ENCODE results near the gene CRADD. TPM values are rescaled to one million over a fixed set of nuclear protein-coding genes. Genes with fewer than 3 reads are reported as not detected.
"Not testable (repeated sequence)": the region's sequence is repeated elsewhere in the genome, so short reads cannot be mapped to it uniquely, and the experiment has no call there.

Gene CRADD
- 10 to 100 TPM in 10 of 12 donors, 1 to 10 TPM in 1, not detected in 1; 8.0 to 26.4 (median 14.1) TPM for polyA plus RNA-seq (ENCODE audit: insufficient read length in 12 of 12)
- long read RNA-seq, donor 1, transcript CRADD-201 (3 exons, 1,169 nt): major isoform, 8 of 10 reads
- long read RNA-seq, donor 1, partial matches to known transcripts: 0 of 10 reads
- long read RNA-seq, donor 1, other reads (novel, unspliced or antisense): 0 of 10 reads
- long read RNA-seq, donor 2, transcript CRADD-201 (3 exons, 1,169 nt): major isoform, 10 of 10 reads
- long read RNA-seq, donor 2, partial matches to known transcripts: 0 of 10 reads
- long read RNA-seq, donor 2, other reads (novel, unspliced or antisense): 0 of 10 reads
- long read RNA-seq, donor 3, partial matches to known transcripts: 5 of 9 reads
- long read RNA-seq, donor 3, other reads (novel, unspliced or antisense): 0 of 9 reads
- long read RNA-seq, donor 4, partial matches to known transcripts: 0 of 2 reads
- long read RNA-seq, donor 4, other reads (novel, unspliced or antisense): 0 of 2 reads
- long read RNA-seq, donor 5: 0 reads
- long read RNA-seq, donor 6, transcript CRADD-201 (3 exons, 1,169 nt): major isoform, 9 of 17 reads
- long read RNA-seq, donor 6, partial matches to known transcripts: 8 of 17 reads
- long read RNA-seq, donor 6, other reads (novel, unspliced or antisense): 0 of 17 reads
- long read RNA-seq, donor 7, partial matches to known transcripts: 0 of 4 reads
- long read RNA-seq, donor 7, other reads (novel, unspliced or antisense): 0 of 4 reads
- long read RNA-seq, donor 8, transcript CRADD-201 (3 exons, 1,169 nt): major isoform, 13 of 13 reads
- long read RNA-seq, donor 8, partial matches to known transcripts: 0 of 13 reads
- long read RNA-seq, donor 8, other reads (novel, unspliced or antisense): 0 of 13 reads
- long read RNA-seq, donor 9, transcript CRADD-201 (3 exons, 1,169 nt): major isoform, 5 of 5 reads
- long read RNA-seq, donor 9, partial matches to known transcripts: 0 of 5 reads
- long read RNA-seq, donor 9, other reads (novel, unspliced or antisense): 0 of 5 reads
- long read RNA-seq, donor 10, transcript CRADD-201 (3 exons, 1,169 nt): major isoform, 9 of 9 reads
- long read RNA-seq, donor 10, partial matches to known transcripts: 0 of 9 reads
- long read RNA-seq, donor 10, other reads (novel, unspliced or antisense): 0 of 9 reads
- long read RNA-seq, donor 11, transcript CRADD-201 (3 exons, 1,169 nt): major isoform, 8 of 13 reads
- long read RNA-seq, donor 11, partial matches to known transcripts: 5 of 13 reads
- long read RNA-seq, donor 11, other reads (novel, unspliced or antisense): 0 of 13 reads

DNA sequence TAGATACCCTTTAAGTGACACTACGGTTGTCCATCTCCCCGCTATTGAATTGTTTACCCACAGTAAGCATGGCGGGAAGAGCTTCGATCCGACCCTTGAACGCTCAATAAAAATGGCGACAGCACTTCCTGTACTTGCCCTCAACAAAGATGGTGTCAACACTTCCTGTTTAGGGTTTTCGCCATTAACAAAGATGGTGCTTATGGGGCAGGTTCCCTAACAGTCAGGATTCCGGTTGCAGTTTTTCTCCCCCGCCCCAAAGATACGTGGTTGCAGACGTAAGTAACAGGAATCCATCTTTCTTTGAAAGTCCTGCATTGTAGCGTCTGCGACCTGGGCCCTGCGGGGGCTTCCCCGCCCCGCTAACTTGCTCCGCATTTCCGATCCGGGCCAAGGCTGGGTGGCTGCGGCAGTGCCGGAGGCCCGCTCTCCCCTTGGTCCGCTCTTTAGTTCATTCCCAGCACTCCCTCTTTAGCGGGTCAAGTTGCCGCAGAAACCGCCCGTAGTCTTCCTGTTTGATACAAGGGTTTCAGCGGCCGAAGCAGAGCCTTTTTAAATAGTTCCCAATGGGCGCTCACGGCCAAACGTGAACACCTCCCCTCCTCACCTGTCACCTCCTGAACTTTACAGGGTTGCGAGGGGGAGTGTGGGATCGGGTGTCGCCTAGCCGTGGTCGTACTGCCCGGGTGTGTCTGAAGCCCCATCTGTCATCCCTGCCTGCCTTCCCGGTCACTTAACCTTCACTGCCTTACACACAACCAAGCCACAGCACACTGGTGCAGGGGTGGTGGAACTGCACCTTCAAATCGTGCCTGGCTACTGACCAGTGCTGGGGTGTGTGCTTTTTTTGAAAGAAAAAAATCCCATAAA is at the start of gene CRADD:
TSS of gene CRADD (plus strand) at position 181 of the 870 bp plus-strand sequence.
- peak; percentile 97 for DNase-seq

DNA sequence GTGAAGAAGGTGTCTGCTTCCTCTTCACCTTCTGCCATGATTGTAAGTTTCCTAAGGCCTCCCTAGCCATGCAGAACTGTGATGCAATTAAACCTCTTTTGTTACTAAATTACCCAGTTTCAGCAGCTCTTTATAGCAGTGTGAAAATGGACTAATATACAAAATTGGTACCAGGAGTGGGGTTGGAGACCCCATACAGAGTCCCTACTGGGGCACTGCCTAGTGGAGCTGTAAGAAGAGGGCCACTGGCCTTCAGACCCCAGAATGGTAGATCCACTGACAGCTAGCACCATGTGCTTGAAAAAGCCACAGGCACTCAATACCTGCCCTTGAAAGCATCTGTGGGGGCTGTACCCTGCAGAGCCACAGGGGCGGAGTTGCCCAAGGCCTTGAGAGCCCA is 44.8 kb upstream of the CRADD start:
- DNase-seq: no peak

DNA sequence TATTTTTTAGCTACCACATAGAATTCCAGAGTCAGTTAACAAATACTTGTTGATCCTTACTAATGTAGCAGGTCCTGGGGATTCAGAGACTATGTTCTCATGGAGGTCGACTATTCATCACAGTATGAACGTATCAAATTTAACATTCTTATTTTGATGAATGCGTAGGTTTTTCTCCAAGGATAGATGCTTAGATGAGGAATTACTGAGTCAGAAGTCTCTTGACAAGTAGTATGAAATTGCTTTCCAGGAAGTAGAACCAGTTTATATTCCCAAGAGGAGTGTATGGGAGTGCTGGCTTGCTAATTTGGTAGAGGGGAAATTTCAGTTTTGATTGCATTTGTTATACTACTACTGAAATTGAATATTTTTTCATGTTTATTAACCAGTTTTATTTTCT is 42.8 kb upstream of the CRADD start:
- no peak for DNase-seq

DNA sequence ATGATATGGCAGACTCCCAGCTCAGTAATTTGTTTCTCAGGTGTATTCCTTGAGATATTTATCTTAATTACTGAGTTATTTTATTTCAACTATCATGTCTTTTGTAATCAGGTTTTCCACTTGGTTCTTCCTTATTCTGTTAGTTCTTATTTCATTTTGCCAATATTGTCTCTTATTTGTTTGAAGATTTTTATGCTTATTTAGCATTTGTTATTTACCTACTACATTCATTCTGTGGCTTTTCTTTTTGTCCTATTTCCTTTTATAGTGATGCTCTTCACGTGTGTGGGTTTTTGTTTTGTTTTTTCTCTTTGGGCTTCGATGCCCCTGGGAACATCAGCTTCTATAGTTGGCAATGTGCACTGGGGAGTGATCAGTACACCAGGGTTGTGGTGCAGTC is 40.5 kb upstream of the CRADD start:
- no peak for DNase-seq

DNA sequence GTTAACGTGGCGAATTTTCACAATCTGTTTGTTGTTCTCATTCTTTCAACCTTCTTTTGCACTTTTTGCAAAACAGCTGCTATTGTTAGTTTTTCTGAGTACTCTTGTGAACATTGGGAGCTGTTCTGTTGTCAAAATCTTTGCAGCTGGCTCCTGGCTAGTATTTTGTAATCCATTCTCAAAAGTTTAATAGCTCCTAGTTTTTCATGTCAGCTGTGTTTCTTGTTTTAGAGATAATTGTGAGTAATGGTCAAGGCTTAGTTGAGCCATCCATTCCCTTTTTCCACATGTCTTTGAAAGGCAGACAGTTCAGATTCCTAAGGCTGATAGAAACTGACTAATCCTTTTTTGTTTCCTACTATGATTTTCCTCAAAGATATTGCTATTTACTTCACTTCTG is 39.1 kb upstream of the CRADD start:
- no peak for DNase-seq

DNA sequence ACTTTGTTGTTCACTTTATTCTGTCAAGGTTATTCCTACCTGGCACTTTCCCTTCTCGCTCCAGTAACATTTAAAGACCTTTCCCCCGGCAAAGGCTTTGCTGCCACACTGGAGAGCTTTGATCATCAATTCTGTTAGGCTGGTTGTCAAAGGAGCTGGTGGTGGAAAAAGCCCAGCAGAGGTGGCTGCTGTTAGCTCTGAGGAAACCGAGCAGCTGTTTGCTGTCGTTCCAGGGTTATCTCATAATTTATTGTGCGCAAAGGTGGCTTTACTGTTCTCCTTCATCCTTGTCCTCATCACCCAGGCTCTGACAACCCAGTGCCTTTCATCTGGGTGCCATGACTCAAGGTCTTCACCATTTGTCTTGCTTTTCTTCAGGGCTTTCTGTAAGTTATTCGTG is 38.2 kb upstream of the CRADD start:
- no peak for DNase-seq

DNA sequence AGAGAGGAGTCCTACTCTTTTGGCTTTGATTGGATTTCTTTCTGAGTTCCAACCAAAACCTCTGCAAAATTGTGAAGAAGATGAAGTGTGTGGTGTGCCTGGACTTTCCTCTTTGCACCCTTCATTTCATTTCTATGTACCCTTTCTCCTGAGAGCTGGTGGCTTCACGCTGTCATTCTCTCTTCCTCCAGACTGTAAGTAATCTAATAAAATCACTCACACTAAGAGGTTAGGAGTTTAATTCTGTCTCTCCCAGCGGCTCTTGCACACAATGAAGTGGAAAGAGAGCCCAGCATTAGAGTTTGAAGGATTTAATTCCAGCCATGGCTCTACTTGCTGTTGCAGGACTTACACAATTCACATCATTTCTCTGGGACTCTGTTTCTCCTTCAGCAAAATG is 37.8 kb upstream of the CRADD start:
- DNase-seq: no peak

DNA sequence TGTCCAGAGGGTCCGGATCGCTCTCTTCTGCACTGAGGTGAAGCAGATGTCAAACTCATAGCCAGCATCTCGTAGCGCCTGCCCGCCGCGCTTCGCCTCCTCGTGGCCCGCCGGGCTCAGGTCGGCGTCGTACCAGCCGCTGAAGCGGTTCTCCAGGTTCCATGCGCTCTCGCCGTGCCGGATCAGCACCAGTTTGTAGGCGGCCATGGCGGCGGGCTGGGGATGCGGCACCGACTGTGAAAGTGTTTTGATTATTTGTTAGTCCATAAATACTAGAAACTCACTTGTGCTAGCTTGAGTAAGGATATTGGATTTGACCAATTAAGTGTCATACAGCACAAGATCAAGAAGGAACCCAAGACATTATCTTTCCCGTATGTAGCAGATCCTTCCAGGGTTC is 35.8 kb upstream of the CRADD start:
- not testable (repeated sequence) for DNase-seq

DNA sequence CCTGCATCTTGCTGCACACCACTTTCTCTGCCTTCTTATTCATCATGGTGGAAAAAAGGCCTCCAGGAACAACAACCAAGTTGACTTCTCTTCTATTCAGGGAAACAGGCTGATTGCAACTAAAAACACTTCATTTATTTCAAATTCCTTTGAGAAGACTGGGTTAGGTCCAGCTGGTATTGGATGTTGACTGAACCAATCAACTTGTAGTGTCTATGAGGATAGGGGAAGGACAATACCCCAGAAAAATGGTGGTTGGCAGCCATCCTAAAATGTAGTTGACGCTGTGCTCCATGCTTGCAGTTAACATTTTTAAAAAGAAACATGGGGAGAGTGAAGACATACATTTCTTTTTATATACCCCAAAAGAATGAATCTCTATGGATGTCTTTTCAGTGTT is 34.4 kb upstream of the CRADD start:
- no peak for DNase-seq

DNA sequence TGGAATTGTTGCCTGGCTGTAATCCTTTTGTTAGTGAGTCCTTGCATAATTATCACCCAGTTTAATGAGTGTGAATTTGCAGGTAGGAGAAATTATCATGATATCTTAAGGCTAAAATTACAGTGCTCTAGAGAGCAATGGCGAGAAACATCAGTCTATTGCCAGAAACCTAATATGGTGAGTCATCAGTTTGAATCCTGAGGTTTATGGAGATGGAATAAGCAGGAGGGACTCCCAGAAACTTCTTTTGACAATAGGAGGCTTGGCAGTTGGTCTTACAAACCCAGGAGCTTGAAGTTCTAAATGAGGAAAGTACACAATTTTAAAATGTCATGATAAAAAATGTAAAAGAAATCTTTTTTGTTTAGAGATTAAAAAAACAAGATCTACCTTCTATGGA is 31.5 kb upstream of the CRADD start:
- no peak for DNase-seq

DNA sequence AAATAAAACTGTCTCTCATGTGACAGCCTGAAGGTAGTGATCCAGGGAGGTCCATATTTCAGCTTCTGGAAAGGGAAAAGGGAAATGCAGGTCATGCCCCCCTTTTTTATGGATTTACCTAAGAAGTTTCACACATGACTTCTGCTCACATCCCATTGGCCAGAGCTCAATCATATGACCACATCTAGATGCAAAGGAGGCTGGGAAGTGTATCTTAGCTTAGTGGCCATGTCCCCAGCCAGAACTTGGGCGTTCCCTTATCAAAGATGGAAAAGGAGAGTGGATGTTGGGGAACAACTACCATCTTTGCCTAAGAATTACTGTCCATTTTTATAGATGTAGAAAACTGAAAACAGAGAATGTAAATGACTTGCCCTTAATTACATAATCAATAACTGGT is 26.5 kb upstream of the CRADD start:
- DNase-seq: no peak

DNA sequence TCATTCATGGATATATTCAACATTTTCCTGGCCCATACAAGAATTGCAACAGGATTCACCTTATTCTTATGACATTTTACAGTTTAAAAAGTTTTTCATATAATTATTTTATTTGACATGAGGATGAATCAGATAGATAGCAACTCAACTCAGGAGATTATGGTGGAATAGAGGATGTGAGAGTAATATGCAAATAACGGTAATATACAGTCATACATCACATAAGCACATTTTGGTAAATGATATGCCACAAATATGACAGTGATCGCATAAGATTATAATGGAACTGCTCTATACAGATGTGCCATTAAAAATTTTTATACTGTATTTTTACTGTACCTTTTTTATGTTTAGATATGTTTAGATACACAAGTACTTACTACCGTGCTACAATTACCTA is 24.1 kb upstream of the CRADD start:
- no peak for DNase-seq

DNA sequence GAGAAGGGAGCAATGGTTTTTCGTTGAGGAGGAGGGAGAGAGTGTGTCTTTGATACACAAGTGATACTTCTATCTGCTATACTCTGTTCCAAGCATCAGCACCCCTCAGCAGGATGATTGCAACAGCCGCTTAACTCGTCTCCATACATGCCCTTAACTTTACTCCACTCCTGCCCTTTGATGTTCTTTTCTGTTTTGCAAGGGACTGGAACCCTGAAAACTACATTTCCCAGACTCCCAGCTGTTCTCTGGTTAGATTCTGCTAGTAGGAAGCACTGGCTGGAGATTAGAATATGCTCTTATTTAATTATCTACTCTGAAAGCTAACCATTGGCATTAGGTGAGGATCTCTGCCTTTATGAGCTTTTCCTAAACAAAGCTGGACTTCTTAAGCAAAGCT is 23.5 kb upstream of the CRADD start:
- no peak for DNase-seq

DNA sequence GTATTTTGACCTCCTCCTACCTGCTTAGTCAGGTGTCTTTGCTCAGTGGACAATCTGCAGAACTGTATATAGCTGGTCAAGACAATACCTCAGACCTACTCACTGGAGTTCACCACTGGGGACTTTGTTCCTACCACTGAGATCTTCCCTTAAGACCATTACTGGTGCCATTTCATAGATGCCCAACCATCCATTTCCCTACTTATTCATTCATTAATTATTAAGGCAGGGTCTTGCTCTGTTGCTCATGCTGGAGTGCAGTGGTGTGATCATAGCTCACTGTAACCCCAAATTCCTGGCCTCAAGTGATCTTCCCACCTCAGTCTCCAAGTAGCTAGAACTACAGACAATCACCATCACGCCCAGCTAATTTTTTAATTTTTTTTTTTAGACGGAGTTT is 22.8 kb upstream of the CRADD start:
- no peak for DNase-seq

DNA sequence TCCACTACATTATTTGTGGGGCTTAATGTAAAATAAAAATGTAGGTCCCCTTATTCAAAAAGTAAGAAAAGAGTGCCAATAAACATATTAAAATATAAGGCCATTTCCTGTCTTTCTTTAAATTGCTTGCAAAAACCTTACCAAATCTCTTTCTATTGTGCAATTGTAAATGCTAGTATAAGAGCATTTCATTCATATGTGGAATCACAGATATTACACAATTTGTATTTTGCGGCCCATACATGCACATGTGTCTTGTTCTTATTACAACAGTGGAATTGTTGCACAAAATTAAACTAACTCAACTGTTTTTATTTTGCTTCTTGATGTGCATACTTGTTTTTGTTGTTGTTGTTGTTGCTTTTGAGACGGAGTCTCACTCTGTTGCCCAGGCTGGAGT is 20.1 kb upstream of the CRADD start:
- no peak for DNase-seq

DNA sequence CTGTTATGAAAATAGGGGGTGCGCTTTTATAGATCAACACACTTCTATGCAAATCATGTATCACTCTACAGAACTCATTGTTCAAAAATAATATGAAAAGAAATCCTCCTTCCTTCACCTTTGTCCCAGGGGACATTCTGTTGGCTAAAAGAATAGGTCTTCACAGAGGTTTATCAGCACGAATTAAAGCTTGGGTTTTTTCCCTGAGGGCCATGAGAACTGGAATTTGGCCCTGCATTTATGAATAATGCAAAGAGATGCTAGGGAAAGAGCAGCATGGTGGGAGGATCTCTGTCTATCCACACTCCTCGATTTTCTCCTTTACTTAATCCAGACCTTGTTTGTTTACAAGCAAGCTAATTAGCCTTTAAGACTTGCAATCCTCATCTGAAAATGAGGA is 16.2 kb upstream of the CRADD start:
- DNase-seq: no peak

DNA sequence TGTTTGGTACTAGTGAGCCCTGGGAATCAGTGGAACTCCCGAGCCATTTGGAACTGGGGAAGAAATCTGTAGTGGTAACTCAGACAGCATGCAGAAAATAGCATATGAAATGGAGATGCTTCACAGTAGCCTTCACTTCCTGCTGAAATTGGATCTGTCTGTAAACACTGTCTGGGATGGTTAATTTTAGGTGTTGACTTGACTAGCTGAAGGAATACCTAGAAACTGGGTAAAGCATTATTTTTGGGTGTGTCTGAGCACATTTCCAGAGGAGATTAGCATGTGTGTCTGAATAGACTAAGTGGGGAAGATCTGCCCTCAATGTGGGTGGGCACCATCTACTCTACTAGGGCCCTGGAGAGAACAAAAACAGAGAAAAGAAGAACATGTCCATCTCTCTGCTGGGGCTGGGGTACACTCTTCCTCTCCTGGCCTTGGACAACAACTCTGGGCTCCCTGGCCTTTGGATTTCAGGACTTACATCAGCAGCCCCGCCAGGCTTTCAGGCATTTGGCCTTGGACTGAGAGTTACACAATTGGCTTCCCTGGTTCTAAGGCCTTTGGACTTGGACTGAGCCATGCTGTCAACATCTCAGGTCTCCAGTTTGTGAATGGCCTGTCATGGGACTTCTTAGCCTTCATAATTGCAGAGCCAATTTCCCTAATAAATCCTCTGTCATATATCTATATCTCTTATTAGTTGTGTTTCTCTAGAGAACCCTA is 14.0 kb upstream of the CRADD start:
- DNase-seq: no peak

DNA sequence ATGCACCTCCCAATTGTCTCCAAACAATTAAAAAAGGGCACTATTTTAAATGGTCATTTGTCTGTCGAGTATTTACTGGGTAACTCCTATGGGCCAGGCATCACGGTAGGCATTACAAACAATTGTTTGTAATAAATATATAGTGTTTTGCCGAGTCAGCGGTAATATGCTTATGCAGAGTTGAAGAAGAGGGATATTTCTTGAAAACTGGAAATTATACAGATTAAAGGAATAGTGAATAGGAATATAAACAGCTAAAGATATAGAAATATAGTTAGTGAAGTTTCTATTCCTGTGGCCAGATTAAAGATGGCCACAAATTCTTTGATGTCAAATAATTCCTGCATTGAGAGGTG is 13.5 kb upstream of the CRADD start:
- DNase-seq: no peak

DNA sequence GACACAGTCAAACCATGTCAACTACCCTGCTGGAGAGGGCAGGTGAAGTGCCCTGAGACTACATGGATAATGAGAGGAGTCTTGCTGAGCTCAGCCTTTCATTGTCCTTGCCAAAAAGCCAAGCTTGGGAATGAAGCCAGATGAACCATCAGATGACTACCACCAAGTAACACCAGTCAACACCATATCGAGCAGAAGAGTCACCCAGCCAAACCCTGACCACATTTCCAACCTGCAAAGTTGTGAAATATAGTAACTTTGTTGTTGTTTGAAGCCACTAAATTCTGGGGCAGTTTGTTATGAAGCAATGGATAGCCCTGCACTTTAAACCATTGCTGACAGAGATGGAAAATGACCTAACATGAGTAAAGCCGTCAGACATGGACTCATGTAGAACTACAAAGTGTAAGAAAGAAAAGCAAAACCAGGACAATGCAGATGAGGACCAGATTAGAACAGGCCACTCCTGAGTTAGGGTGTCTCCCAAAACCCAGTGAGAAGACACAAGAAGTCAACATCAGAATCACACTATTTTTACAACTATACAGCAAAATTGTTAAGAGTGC is 12.5 kb upstream of the CRADD start:
- no peak for DNase-seq

DNA sequence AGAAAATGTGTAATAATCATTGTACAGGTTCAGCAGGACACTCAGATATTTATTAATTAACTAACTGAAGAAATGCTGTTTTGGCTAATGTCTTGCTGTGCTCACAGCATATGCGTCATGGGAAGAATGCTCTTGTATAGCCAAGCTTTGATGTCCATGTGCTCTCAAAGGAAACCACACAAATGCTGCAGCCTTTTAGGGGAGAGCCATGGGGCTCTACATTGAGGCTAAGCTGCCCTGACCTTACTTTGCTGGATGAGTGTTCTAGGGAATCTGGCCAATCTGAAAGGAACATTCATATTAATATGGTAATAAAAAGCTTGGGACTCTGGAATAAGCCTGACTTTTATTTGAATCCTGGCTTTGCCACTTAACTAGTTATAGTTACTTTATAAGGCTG is 9.5 kb upstream of the CRADD start:
- DNase-seq: no peak

Data from muscle of arm (tissue), 14 donors.